OCI-LY3 (cell line): ENCODE results near the gene TEPSIN.

Experiments
- H2AFZ ChIP-seq: fragments of 200-600, 300-600 bp; shearing (Covaris generic); 2 replicates; pipeline ENCODE4 v1.6.0; 2014; ENCODE audit warnings: antibody characterized with exemption, low read depth, low read length
- H3K27ac ChIP-seq: fragments of 200-600, 300-600 bp; sonication (generic); 2 replicates; pipeline ENCODE4 v1.5.1; 2014; ENCODE audit warnings: mild to moderate bottlenecking, low read length, moderate library complexity, mixed read lengths
- H3K27me3 ChIP-seq: fragments of 200-600, 300-600 bp; sonication (generic); 2 replicates; pipeline ENCODE4 v1.6.1; 2014; ENCODE audit warnings: low read depth, low read length, mixed read lengths
- H3K36me3 ChIP-seq: fragments of 200-600, 300-600 bp; sonication (generic); replicated peaks from 2 replicates; pipeline ENCODE3; 2014; ENCODE audit warnings: low read depth, low read length, mixed read lengths
- H3K4me1 ChIP-seq: fragments of 300-600, 200-600 bp; sonication (generic); 2 replicates; pipeline ENCODE4 v1.6.1; 2014; ENCODE audit warnings: low read length, mixed read lengths
- H3K4me2 ChIP-seq: fragments of 200-600, 300-600 bp; sonication (generic); 2 replicates; pipeline ENCODE4 v1.6.1; 2014; ENCODE audit warnings: low read length, mixed read lengths
- H3K4me3 ChIP-seq: fragments of 300-600, 200-600 bp; sonication (generic); 2 replicates; pipeline ENCODE4 v1.5.1; 2014; ENCODE audit warnings: antibody characterized with exemption, mild to moderate bottlenecking, low read length, moderate library complexity
- H3K79me2 ChIP-seq: fragments of 300-600, 200-600 bp; shearing (Covaris generic); 2 replicates; pipeline ENCODE4 v1.6.1; 2014; ENCODE audit warnings: mild to moderate bottlenecking, low read length, mixed read lengths
- H3K9ac ChIP-seq: fragments of 300-600, 200-600 bp; shearing (Covaris generic); 2 replicates; pipeline ENCODE4 v1.6.0; 2014; ENCODE audit warnings: mild to moderate bottlenecking, low read length, moderate library complexity
- H3K9me3 ChIP-seq: fragments of 200-600, 300-600 bp; shearing (Covaris generic); 2 replicates; pipeline ENCODE4 v1.6.1; 2014; ENCODE audit warnings: low read length, mixed read lengths; ENCODE audit not compliant: insufficient read depth
- H4K20me1 ChIP-seq: fragments of 200-600, 300-600 bp; sonication (generic); 2 replicates; pipeline ENCODE4 v1.6.1; 2016; ENCODE audit warnings: low read length, mixed read lengths; ENCODE audit not compliant: insufficient read depth
- EZH2phosphoT487 ChIP-seq: fragments of 200-600 bp; shearing (Covaris generic); IDR thresholded peaks from 2 replicates; pipeline ENCODE4 v1.6.1; 2018; ENCODE audit warnings: antibody characterized with exemption, mixed run types, low read depth
- TF ChIP-seq, protein P1 (sequence below): fragments of 200-600, 300-600 bp; sonication (generic); IDR thresholded peaks from 2 replicates; pipeline ENCODE4 v1.5.1; 2014; ENCODE audit warnings: antibody characterized with exemption, low read length, low read depth

TEPSIN gene

DNA sequence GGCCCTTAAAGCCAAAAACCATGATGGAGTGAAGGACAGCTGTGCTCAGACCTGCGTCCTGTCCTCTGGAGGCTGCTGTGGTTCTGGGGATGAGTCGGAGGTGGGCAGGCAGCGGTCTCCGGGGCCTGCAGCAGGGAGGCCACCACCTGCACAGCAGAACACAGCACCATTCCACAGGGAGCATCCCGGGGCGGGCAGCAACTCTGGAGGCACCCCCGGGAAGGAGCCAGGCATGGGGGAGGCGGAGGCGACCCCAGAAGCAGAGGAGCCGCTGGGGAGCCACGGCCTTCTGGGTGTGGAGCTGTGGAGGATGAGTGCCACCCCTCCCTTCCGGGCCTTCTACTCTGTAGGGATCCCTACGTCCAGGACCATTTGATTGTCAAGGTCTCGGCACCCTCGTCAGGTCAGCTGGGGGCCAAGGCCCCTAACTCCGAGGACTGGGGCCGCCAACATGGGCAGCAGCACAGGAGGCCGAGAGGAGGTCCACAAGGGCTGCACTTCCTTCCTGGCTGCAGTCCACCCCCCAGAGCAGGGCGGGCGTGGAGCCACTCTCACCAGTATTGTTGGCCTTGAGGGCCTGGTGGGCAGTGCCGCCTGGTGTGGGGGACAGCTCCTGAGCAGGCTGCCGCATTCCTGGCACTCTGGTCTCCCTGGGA lies 39.9 kb downstream of the TEPSIN start:
- H3K4me2 ChIP-seq: no peak overlapping the region
- no peak overlapping the region for H3K9ac ChIP-seq
- H4K20me1 ChIP-seq: no peaks in the 10 kb centered on the region
- H3K36me3 ChIP-seq: no peaks in the 10 kb centered on the region
- no peaks in the 10 kb centered on the region for H3K4me1 ChIP-seq
- H3K27ac ChIP-seq: no peak overlapping the region
- TF ChIP-seq, protein P1, sequence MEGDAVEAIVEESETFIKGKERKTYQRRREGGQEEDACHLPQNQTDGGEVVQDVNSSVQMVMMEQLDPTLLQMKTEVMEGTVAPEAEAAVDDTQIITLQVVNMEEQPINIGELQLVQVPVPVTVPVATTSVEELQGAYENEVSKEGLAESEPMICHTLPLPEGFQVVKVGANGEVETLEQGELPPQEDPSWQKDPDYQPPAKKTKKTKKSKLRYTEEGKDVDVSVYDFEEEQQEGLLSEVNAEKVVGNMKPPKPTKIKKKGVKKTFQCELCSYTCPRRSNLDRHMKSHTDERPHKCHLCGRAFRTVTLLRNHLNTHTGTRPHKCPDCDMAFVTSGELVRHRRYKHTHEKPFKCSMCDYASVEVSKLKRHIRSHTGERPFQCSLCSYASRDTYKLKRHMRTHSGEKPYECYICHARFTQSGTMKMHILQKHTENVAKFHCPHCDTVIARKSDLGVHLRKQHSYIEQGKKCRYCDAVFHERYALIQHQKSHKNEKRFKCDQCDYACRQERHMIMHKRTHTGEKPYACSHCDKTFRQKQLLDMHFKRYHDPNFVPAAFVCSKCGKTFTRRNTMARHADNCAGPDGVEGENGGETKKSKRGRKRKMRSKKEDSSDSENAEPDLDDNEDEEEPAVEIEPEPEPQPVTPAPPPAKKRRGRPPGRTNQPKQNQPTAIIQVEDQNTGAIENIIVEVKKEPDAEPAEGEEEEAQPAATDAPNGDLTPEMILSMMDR: no peak
- no peak for TF ChIP-seq EZH2phosphoT487
- H3K4me3 ChIP-seq: no peak overlapping the region
- no peaks in the 10 kb centered on the region for H3K79me2 ChIP-seq
- no peaks in the 10 kb centered on the region for H3K27me3 ChIP-seq
- no peak overlapping the region for H2AFZ ChIP-seq
- no peaks in the 10 kb centered on the region for H3K9me3 ChIP-seq

DNA sequence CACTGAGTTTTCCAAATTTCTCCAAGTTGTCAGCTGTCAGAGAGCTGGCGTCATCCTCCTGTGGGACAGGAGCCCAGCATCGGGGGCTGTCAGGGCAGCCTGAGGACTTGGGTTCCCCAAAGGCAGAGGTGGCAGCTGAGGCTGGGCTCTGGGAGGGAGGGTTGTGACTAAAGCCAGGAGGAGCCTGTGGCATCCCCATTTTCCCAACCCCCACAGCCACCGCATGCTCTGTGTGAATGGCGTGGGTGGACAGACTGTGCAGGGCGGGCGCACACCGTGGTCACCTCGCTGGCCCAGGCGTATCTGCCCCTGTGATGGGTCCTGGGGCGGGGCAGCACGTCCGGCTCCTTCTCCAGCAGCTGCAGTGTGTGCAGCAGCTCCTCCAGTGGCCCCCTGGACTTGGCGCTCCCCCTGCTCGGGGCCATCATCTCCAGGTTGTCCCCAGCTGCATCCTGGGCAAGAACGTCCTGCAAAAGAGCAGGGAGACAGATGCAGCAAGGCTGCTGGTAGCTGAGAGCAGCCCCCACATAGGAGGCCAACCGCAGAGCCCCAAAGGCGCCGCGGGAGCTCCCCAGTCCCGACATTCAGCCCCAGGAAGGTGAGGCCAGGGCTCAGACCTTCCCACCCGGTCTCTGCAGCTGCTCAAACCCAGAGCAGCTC lies 40.9 kb downstream of the TEPSIN start:
- H3K9ac ChIP-seq: no peak overlapping the region
- no peak overlapping the region for H3K4me2 ChIP-seq

DNA sequence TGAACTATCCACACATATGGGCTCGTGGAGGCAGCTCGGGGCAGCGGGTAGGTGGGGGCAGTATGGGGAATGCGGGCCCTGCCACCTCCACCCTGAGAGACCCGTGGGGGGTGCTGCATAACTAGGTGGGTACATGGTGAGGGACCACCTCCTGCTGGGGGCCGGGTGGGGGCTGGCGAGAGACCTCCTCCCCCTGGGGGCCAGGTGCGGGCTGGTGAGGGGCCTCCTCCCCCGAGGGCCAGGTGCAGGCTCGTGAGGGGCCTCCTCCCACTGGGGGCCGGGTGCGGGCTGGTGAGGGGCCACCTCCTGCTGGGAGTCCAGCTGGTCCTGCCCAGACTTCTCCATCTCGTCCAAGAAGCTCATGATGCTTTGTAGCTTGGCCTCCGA lies 41.5 kb downstream of the TEPSIN start:
- H3K4me3 ChIP-seq: no peak overlapping the region
- no peaks in the 10 kb centered on the region for H4K20me1 ChIP-seq
- no peaks in the 10 kb centered on the region for H3K27me3 ChIP-seq
- no peaks in the 10 kb centered on the region for H3K79me2 ChIP-seq
- no peaks in the 10 kb centered on the region for H3K9me3 ChIP-seq
- H3K36me3 ChIP-seq: no peaks in the 10 kb centered on the region
- no peak overlapping the region for H3K27ac ChIP-seq
- no peak overlapping the region for H3K4me2 ChIP-seq
- no peak overlapping the region for H2AFZ ChIP-seq
- H3K9ac ChIP-seq: no peak overlapping the region
- TF ChIP-seq, protein P1: no peak
- no peak for TF ChIP-seq EZH2phosphoT487
- peaks cover 6% of the 10 kb centered on the region; the same call in 1 of the 2 replicates for H3K4me1 ChIP-seq

More for the DNA sequence above, 40.9 kb downstream of the TEPSIN start:
- peaks cover 6% of the 10 kb centered on the region; the same call in 1 of the 2 replicates for H3K4me1 ChIP-seq
- no peaks in the 10 kb centered on the region for H3K27me3 ChIP-seq
- no peaks in the 10 kb centered on the region for H3K79me2 ChIP-seq
- no peak overlapping the region for H2AFZ ChIP-seq
- H3K36me3 ChIP-seq: no peaks in the 10 kb centered on the region
- no peak overlapping the region for H3K27ac ChIP-seq
- TF ChIP-seq EZH2phosphoT487: no peak
- TF ChIP-seq, protein P1: no peak
- H3K9me3 ChIP-seq: no peaks in the 10 kb centered on the region
- no peak overlapping the region for H3K4me3 ChIP-seq
- H4K20me1 ChIP-seq: no peaks in the 10 kb centered on the region

DNA sequence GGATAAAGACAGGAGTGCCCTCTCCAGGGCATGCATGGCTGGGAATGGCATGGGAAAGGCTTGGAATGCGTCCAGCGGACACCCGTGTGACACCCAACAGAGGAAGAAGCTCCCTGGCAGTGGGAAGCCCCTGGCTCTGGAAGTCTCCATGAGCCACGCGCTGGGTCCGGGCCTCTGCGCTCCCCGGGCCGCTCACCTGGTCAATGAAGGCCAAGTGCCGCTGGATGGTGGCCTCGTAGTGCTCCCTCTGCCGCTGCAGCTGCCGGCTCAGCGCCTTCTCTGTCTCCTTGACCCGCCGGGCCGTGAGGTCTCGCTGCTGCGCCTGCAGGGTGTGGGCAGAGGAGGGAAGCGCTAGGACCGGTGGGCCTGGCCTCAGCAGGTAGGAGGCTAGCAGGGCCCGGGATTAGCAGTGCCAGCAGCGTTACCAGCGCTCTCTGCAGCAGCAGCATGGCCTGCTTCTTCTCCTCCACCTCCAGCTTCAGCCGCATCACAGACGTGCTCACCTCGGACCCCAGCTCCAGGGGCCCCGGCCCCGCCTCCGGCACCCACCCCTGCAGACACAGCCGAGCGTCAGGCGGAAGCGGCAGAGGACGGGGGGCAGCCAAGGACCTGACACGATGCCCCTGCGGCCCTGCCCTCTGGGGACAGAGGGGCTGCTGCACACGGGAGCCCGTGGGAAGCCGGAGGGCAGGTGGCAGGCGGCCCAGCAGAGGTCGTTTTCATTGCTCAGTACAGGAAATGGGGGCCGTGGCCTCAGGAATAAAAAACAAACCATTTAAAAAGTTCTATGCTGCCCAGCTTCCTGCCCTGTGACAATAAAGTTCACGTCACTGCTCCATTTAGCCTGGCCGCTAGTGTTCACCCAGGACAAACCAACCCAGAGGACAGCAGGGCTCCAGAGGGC lies 42.1 kb downstream of the TEPSIN start:
- no peaks in the 10 kb centered on the region for H4K20me1 ChIP-seq
- no peaks in the 10 kb centered on the region for H3K9me3 ChIP-seq
- no peaks in the 10 kb centered on the region for H3K27me3 ChIP-seq
- H2AFZ ChIP-seq: no peak overlapping the region
- no peaks in the 10 kb centered on the region for H3K79me2 ChIP-seq
- H3K4me2 ChIP-seq: no peak overlapping the region
- no peaks in the 10 kb centered on the region for H3K36me3 ChIP-seq
- TF ChIP-seq EZH2phosphoT487: no peak
- TF ChIP-seq, protein P1: no peak
- H3K4me1 ChIP-seq: peaks cover 6% of the 10 kb centered on the region; the same call in 1 of the 2 replicates
- H3K4me3 ChIP-seq: no peak overlapping the region
- no peak overlapping the region for H3K27ac ChIP-seq
- no peak overlapping the region for H3K9ac ChIP-seq
